Fibroblast of the conjunctiva (primary cell): Measurements from ENCODE around the gene BUB1B.

ENCODE experiments used
- DNase-seq: peaks from one replicate; pipeline ENCODE4 v3.0.0-alpha.2; 2010; ENCODE audit warnings: low read depth

BUB1B gene

DNA sequence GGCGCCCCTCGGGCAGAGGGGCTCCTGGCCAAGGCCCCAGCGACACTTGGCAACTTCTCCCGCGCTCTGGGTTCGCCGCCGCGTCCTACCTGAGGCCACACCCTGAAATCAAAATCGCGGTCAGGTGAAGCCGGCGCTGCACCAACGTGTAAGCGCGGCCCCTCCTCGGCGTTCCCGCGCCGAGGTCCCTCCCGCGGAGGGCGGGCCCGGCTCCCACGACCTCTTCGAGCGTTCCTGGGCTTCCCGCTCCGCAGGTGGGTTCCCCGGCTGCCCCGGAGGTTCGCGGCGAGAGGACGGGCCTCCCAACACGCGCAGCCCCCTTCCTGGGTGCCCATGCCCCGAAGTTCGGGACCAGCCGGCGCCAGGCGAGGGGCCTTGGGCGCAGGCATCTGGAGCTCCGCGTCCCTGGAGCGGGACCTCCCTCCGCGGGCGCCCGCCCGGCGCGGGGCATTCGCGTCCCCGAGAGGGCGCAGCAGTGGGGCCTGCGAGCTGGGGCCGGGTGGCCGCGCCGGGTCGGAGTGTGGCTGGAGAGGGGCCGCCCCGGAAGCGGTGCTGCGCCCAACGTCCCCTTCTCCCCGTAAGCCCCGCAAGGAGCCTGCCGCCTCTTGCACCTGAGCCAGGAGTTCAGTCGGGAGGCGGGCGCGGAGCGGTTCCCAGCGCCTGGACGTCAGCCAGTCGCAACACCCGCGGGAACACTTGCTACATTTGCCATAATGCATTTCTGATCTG is 91.7 kb downstream of the BUB1B start:
- DNase-seq, result no peak

DNA sequence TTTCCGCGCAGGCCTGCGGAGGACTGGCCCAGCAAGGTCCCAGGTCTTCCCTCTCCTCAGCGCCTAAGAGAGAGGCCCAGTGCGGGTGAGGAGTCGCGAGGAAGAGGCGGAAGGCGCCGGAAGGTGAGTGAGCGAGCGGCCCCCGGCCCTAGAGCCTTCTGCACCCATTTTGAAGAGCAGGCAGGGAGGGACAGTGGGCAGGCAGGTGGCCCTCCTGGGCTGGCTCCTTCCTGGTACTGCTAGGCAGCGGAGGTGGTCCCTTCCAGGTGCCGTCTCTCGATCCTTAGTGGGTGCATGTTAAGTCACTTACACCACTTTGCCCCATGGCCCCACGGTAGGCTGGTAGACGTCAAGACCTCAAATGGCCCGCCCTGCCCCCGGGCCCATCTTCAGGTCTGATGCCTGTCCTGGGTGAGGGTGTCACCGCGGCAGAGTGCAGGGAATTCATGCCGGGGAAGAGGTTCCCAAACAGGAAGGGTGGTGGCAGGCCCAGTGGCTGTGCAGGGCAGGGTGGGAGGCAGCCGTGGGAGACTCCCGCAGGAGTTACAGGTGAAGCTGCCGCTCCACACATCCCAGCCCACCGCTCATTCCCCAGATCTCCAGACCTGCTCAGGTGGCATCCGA is 92.4 kb downstream of the BUB1B start:
- no peak for DNase-seq

DNA sequence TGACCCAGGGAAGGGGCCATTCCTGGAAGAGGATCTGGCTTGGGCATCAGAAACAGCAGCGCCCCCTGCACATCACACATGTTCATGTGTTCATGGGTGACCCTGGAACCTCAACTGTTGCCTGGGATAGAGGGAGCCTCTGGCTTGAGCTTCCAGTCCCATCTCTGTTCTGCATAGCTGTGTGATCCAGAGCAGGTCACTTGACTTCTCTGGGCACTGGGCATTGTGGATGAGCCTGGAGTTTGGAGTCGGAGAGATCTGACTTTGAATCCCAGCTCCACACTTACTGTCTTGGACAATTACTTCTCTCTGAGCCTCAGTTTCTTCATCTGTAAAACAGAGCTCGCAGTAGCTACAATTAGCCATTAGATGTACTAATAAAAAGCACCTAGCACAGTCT is 93.6 kb downstream of the BUB1B start:
- no peak for DNase-seq

DNA sequence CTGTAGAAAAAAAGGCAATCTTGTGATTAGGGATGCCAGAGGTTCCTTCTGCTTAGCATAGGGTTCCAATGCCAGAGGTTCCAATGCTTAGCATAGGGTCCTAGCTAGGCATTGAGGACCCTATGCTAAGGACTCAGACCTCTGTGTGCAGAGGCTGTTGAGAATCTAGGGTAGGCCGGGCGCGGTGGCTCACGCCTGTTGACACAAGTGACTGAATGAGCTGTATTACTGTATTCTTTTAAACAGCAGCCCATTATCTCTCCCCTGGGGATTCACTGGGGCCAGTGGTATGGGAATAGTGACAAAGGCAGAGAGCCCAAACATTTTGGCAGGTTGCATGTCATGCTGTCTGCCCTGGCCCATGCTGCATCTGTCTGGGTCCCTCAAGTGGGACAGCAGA is 94.2 kb downstream of the BUB1B start:
- DNase-seq, result no peak

DNA sequence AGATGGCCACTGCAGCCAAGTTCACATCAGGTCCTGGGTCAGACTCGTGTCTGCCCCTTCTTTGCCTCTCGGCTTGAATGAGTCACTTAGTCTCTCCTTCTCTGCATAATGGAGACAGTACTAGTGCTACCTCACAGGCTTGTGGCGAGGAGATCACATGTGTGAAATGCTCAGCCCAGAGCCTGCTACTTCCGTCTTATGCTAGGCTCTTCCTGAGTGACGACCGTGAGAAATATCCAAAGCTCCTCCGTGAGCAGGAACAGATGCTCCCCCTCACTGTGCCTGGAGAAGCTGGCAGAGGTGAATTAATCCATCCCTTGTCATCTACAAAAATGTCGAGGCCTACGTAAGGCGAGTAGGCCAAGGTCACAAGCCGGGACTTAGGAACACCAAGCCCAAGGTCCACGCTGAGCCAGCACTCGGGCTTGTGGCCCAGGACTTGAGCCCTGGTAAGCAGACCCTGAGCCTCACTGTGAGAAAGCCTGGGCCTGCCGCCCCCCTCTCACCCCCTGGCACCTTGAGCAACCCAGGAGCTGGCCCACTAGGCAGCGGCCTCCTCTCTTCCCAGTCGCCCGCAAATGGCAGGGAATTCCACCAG is 95.9 kb downstream of the BUB1B start:
- DNase-seq, result no peak

DNA sequence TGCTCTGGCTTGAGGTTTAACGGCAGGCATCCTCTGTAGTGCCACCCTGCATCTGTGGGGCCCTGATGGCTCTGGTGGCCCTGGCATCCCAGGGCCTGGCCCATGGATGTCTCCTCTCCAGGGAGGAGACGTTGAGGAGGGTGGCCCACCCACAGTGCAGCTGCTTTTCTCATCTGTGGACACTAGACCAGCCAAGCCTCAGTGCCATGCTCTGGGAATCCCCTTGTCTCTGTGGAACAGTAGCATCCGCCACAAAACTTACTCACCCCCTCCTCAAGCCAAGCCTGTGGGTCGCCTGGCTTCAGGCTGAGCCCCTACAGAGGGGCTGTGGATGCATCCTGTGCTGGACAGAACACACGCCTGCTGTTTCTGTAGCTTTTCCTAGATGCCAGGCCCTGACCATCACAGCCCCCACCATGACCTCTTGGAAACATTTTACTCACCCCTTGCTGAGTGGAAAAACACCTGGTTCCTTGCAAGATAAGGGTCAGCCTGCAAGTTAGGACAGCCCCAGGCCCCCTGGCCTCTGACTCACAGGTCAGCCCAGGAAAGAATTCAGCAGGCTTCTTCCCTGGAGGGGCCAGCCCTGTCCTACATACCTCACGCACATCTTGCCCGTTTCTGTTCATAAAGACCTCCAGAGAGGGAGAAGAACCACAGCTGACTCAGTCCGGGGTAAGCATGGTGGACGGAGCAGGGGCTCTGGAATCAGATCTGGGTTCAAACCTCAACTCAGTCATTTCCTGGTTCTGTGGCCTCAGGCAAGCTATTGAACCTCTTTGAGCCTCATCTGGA is 97.0 kb downstream of the BUB1B start:
- no peak for DNase-seq

DNA sequence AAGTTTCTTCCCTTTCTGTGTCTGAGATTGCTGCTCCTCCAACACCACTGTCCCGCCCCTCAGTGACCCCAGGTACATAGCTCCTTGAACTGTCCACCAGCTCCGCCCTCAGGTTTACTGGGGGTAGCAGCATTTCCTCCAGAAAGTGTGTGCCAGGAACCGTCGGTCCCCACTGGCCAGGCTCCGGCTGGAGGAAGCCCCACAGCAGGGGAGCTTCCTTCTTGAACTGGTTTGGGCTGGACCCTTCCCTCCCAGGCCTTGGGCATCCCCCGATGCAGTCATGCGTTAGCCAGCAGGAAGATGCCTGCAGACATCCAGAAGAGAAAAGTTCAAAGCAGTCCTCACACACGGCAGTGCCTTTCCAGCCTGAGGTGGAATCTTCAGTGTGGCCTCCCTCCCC is 97.7 kb downstream of the BUB1B start:
- no peak for DNase-seq

DNA sequence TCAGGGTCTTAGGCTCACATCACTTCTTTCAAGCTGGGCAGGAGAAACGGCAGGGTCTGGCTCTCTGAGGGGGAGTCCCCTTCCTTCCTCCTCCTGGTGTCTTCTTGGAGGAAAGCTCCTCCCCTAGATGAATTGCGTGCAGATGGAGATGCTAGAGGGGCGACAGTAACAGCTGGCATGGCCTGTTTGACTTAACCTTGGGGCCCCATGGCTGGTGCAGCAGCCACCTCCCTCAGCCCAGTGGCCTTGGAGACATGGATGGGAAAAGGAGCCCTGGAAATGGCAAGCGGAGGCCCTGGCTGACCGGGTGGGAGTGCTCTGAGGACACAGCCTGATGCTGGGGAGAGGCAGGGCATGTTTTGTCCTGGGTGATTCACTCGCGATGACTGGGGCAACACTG is 98.2 kb downstream of the BUB1B start:
- DNase-seq, result no peak

DNA sequence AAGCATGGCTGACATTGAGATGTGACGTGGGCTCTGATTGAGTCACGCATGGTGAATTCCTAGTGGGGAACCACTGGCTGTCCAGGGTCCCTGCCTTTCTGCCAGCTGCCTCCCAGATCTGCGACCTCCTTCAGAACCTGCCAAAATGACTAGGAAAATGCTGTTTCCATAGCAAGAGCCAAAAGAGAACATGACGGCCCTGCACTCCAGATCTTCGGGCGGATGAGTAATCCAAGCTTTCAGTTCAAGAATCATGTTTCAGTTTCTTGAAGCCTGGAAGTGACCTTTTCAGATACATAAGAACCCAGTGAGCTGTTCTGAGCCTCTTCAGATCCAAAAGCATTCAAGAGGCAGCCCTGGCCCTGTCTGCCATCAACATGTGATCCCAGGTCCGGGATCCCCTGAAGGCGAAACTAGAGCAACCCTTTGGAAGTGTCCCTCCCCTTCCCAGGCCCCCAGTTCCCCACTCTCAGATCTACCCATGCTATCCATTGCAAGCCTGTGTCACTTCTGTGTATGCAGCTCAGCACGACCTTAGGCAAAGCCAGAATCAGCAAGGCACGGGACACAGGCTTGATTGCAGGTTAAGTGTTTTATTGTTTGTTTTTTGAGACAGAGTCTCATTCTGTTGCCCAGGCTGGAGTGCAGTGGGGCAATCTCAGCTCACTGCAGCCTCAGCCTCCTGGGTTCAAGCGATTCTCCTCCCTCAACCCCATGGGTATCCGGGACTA is 102.3 kb downstream of the BUB1B start:
- DNase-seq, result peak; percentile 55

DNA sequence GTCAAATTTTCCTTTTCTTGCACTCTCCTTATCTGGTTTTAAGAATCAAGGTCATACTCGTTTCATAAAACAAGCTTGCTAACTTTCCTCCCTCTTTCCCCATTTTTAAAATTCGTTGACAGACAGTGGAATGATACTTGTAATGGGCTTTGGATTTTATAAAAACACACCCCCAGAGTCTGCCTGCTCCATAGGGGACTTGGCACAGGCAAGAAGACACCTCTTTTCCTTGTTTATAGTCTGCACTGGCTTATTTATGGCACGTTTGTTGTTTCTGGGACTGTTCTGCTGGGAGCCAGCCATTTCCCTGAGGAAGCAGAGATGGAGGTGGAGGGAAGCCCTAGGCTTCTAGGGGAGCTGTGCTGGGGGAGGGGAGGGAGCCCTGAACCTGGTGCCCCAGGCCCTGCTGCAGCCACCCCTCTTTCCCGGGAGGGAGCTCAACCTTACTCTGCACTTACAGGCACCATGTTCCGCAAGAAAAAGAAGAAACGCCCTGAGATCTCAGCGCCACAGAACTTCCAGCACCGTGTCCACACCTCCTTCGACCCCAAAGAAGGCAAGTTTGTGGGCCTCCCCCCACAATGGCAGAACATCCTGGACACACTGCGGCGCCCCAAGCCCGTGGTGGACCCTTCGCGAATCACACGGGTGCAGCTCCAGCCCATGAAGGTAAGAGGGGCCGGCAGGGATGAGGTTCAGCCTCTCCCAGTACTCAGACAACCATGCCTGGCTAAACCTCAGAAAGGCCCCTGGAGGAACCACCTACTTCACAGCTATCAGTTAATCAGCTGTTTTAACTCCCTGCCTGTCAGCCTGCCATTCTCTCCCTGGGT is 103.7 kb downstream of the BUB1B start:
- DNase-seq, result no peak

DNA sequence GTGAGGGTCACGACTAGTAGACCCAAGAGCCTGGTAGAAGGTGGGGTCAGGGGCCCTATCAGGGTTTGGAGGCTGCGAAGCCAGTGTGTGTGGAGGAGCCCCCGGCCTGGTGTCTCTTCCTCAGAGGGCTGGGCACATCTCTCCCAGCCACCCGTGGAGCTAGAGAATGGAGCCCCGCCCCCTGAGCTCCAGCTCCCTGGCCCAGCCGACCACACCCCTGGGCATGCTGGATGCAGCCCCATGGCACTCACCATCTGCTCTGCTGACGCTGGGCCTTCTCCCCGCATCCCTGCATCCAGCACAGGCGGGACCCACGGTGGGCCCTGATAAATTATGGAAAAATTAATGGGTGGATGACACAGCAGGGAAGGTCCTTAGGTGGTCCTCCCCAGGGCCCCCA is 104.5 kb downstream of the BUB1B start:
- no peak for DNase-seq

DNA sequence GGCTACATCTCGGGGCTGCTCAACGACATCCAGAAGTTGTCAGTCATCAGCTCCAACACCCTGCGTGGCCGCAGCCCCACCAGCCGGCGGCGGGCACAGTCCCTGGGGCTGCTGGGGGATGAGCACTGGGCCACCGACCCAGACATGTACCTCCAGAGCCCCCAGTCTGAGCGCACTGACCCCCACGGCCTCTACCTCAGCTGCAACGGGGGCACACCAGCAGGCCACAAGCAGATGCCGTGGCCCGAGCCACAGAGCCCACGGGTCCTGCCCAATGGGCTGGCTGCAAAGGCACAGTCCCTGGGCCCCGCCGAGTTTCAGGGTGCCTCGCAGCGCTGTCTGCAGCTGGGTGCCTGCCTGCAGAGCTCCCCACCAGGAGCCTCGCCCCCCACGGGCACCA is 105.0 kb downstream of the BUB1B start:
- DNase-seq, result no peak

DNA sequence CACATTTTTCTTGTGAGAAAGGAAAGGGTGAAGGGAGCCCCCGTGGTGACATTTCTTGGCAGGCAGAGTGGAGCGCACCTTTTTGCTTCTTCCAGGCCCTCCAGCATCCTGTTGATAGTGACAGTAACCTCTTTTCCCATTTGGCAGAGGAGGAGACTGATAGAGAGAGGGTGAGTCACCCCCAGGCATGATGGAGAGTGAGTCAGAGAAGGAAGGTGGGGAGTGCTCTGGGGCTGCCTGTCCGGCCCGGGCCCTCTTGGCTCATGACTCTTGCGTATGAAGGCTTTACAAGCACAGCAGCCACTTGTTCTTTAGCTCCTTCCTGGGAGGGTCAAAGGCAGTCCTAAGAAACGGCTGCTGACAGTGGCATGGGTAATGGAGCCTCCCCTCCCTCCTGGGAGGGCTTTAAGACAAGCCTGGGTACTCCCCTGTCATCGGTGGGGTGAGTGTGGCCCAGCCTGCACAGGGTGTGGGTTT is 106.0 kb downstream of the BUB1B start:
- DNase-seq, result peak; percentile 67

DNA sequence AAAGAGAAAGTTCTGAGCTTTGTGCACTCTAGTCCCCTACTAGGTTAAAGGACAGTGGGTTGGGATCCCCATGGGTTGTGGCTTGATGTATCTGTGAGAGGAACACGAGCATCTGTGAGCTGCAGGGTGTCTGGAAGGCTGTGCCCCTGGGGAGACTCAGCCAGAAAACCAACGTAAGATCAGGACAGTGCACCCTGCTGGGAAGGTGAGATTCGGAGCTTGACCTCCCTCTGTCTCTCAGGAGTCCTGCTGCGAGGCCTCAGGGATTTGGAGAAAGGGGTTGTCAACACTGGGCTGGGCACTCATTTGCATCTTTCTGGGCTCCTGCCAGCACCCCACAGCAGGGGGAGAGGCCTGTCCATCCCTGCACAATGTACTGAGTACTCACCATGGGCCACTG is 106.8 kb downstream of the BUB1B start:
- DNase-seq, result no peak

DNA sequence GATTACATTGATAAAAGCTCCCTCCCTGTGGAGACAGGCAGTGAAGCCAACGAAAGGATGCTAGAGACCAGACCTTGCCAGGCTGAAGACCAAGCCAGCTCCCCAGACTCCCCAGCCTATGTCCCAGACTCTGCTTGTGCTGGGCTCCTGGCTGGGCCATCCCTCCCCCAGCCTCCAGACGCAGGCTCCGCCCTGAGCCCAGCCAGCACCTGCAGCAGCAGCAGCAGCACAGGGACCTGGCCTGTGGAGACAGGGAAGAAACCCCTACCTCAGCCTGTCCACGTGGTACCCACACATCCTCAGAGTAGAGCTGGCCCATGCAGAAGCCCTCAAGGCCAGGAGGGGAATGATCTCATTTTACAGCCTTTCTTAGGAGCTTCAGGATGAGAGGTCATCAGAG is 108.7 kb downstream of the BUB1B start:
- no peak for DNase-seq

DNA sequence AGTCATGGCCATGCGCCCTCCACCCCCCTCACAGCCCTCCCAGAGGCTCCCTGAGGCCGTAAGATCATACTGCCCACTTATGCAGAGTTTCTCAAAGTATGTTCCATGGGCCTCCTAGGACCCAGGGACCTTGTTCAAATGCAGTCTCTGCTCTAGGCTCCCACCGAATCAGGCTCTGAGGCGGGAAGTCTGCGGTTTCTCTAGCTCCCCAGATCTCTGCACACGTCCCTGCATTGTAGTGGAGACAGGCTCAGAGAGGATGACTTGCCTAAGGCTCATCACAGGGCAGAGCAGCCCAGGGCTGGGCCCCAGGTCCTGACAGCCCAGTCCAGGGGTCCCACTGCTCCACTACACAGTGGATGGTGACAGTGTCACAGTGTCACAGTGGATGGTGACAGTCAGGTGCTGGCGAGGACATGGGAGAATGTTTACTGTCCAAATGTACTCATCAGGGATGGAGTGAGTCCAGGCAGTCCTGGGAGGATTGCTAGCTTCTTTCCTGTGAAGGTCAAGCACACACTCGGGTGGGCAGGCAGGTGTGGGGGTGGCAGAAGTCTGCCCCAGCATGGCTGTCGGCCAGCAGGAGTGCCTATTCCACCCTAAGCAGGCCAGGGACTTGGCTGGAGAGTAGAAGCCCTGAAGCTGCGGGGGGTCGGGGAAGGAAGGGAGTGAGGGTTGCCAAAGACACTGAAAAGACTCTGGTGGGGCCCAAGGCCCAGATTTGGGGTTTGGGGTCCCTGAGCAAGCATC is 109.6 kb downstream of the BUB1B start:
- no peak for DNase-seq
